GM18498 (cell line): Measurements from ENCODE around the gene S100A16.
A peak's percentile ranks its signal among the peaks of the same experiment; 100 is the strongest.
"Not testable (repeated sequence)": the region's sequence is repeated elsewhere in the genome, so short reads cannot be mapped to it uniquely, and the experiment has no call there.

Source experiments
- ATAC-seq: cut with Tn5 transposase; IDR thresholded peaks from one replicate; pipeline ENCODE4 v1.9.1; 2021; ENCODE audit warnings: mild to moderate bottlenecking, moderate library complexity; ENCODE audit not compliant: unreplicated experiment

Gene S100A16

GRCh38 chr1:153612755-153613331 lies at the start of gene S100A16:
Gene S100A16, minus strand, starts transcription at chr1:153613137. Its CDS starts 4,986 bp downstream, at chr1:153608151.
- no peak for ATAC-seq

- no peak for ATAC-seq
Observed at GRCh38 chr1:153662269-153662668, 49.3 kb upstream of the S100A16 start.

GRCh38 chr1:153661111-153661708 lies 48.3 kb upstream of the S100A16 start:
- ATAC-seq, result no peak

- ATAC-seq, result no peak
Observed at GRCh38 chr1:153659656-153660055, 46.7 kb upstream of the S100A16 start.

GRCh38 chr1:153659175-153659534 lies 46.2 kb upstream of the S100A16 start:
- peak; percentile 5 for ATAC-seq

- peak; percentile 89 for ATAC-seq
Observed at GRCh38 chr1:153658400-153659174, 45.6 kb upstream of the S100A16 start, which contains the start of gene SNAPIN. Gene SNAPIN, plus strand, starts transcription at chr1:153658703. Its CDS starts 41 bp downstream, at chr1:153658744.

- ATAC-seq, result no peak
Observed at GRCh38 chr1:153655333-153655732, 42.4 kb upstream of the S100A16 start.

- ATAC-seq, result no peak
Observed at GRCh38 chr1:153652805-153653500, 40.0 kb upstream of the S100A16 start.

GRCh38 chr1:153651771-153652170 lies 38.8 kb upstream of the S100A16 start:
- no peak for ATAC-seq

- no peak for ATAC-seq
Observed at GRCh38 chr1:153649863-153650235, 36.9 kb upstream of the S100A16 start.

- ATAC-seq, result no peak
Observed at GRCh38 chr1:153649137-153649862, 36.4 kb upstream of the S100A16 start.

- no peak for ATAC-seq
Observed at GRCh38 chr1:153648000-153648643, 35.2 kb upstream of the S100A16 start.

GRCh38 chr1:153647346-153647714 lies 34.4 kb upstream of the S100A16 start:
- ATAC-seq, result no peak

- ATAC-seq, result no peak
Observed at GRCh38 chr1:153646672-153647345, 33.9 kb upstream of the S100A16 start.

- no peak for ATAC-seq
Observed at GRCh38 chr1:153643816-153644215, 30.9 kb upstream of the S100A16 start.

GRCh38 chr1:153643100-153643499 lies 30.2 kb upstream of the S100A16 start:
- ATAC-seq, result no peak

GRCh38 chr1:153642161-153642560 lies 29.2 kb upstream of the S100A16 start:
- no peak for ATAC-seq

- no peak for ATAC-seq
Observed at GRCh38 chr1:153640861-153641260, 27.9 kb upstream of the S100A16 start.

GRCh38 chr1:153640213-153640612 lies 27.3 kb upstream of the S100A16 start:
- ATAC-seq, result not testable (repeated sequence)

GRCh38 chr1:153639280-153639679 lies 26.3 kb upstream of the S100A16 start:
- ATAC-seq, result no peak
